ENCODE data around the gene CR2.

Gene CR2

DNA sequence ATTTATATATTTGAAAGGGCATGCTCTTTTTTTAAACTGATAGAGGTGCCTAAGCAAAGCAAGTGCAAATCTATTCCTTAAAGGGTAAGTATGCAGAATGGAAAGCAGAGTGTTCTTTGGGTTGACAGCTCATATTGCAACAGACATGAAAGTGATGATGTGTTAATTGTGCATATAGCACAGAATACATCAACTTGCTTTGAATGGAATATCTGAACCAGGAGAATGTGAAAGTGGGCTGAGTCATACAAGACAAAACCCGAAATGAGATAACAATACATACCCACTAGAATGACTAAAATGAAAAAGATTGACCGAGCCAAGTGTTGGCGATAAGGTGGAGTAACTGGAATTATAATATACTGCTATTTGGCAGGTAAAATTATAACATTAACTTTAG is 46.2 kb downstream of the CR2 start:
- no peak overlapping the region for H3K27ac ChIP-seq
- no peak for DNase-seq (ENCODE audit: low spot score)
- TF ChIP-seq, protein P1, sequence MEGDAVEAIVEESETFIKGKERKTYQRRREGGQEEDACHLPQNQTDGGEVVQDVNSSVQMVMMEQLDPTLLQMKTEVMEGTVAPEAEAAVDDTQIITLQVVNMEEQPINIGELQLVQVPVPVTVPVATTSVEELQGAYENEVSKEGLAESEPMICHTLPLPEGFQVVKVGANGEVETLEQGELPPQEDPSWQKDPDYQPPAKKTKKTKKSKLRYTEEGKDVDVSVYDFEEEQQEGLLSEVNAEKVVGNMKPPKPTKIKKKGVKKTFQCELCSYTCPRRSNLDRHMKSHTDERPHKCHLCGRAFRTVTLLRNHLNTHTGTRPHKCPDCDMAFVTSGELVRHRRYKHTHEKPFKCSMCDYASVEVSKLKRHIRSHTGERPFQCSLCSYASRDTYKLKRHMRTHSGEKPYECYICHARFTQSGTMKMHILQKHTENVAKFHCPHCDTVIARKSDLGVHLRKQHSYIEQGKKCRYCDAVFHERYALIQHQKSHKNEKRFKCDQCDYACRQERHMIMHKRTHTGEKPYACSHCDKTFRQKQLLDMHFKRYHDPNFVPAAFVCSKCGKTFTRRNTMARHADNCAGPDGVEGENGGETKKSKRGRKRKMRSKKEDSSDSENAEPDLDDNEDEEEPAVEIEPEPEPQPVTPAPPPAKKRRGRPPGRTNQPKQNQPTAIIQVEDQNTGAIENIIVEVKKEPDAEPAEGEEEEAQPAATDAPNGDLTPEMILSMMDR (conservative IDR thresholded peaks at IDR 0.05; ENCODE audit: low read depth) = no peak
- POLR2A ChIA-PET (ENCODE audit: low non-redundant PET) = no interaction called here
- CTCF ChIA-PET = interaction anchor here (0.6 to 1.5 kb wide), 4 partner anchors 46 to 314 kb away, joined by 3 to 14 read pairs (median 5); partner anchors contain the start of gene CR2

DNA sequence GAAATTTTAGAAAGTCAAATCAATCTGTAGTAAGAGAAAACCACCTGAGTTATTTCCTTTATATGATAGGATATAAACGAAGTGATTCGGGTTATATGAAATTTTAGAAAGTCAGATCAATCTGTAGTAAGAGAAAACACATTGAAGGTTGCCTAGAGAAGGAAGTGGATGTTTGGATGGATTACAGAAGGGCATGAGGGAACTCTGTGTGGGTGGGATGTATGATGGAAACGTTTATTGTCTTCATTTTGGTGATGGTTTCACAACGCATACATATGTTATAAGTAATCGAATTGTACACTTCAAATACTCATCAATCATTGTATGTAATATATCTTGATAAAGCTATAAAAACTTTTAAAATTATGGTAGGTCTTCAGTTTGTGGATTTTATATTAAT is 46.9 kb downstream of the CR2 start:
- DNase-seq (ENCODE audit: low spot score) = no peak
- no peak overlapping the region for H3K27ac ChIP-seq
- ChIA-PET CTCF (no interaction called here), POLR2A (ENCODE audit: low non-redundant PET) (no interaction called here)
- TF ChIP-seq, protein P1 (conservative IDR thresholded peaks at IDR 0.05; ENCODE audit: low read depth) = no peak

DNA sequence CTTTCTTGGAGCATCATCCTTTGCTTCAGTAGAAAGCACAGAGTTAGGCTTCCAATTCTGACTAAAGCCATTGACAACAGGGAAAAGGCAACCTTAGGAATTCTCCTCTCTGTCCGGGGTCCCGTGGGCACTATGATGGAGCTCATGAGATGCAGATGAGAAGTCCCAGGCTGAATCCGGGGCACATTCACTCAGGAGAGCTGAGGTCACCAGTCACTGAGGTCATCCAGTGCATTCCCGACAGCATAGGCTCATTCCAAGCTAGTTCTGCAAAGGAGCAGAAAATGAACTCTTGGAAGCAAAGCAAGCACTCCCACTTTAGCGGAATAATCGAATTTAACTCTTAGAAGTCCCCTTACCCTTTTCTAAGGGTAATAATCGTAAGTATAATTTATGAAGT is 48.6 kb downstream of the CR2 start:
- DNase-seq (ENCODE audit: low spot score) = no peak
- H3K27ac ChIP-seq = no peak overlapping the region
- TF ChIP-seq, protein P1 (conservative IDR thresholded peaks at IDR 0.05; ENCODE audit: low read depth) = no peak
- ChIA-PET POLR2A (ENCODE audit: low non-redundant PET) (no interaction called here), CTCF (no interaction called here)

DNA sequence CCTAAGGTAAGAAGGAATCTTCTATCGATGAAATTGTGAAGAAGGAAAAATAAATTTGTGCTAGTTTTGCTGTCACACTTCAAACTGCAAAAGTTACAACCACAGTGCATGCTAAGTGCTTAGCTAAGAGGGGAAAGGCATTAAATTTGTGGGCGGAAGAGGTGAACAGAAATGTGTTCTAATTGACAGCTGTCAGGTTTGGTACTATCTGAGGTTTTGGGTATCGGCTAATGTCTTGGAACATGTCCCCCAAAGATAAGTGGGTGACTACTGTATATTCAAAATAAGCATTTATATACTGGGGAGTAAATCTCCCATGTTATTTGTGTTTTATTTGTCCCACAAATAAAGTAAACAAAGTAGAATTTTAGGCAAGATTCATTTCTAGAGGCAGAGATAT is 49.8 kb downstream of the CR2 start:
- ChIA-PET POLR2A (ENCODE audit: low non-redundant PET) (no interaction called here), CTCF (interaction anchor here (1.3 kb wide), 1 partner anchor 99 kb away, joined by 7 read pairs; no protein-coding TSS in a partner anchor)
- no peak overlapping the region for H3K27ac ChIP-seq
- TF ChIP-seq, protein P1 (conservative IDR thresholded peaks at IDR 0.05; ENCODE audit: low read depth) = no peak
- DNase-seq (ENCODE audit: low spot score) = no peak

DNA sequence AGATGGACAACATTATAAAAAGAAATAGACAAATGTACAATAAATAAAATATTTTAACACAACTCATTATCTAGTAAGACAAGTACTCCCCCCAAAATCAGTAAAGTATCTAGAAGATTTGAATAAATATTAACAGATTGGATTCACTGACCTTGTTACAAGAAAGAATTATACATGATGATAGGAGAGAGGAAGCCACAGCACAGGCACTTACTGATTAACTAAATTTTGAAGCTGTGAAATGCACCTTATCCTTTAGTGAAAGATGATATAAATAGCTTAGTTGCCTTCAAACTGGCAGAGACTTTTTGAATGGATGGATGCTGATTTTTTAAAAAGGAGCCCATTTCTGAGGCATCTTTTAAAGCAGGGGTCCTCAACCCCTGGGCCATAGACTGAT is 50.3 kb downstream of the CR2 start:
- TF ChIP-seq, protein P1 (conservative IDR thresholded peaks at IDR 0.05; ENCODE audit: low read depth) = no peak
- ChIA-PET POLR2A (ENCODE audit: low non-redundant PET) (no interaction called here), CTCF (interaction anchor here (0.6 to 1.3 kb wide), 2 partner anchors 100 to 428 kb away, joined by 3 to 7 read pairs; no protein-coding TSS in a partner anchor)

DNA sequence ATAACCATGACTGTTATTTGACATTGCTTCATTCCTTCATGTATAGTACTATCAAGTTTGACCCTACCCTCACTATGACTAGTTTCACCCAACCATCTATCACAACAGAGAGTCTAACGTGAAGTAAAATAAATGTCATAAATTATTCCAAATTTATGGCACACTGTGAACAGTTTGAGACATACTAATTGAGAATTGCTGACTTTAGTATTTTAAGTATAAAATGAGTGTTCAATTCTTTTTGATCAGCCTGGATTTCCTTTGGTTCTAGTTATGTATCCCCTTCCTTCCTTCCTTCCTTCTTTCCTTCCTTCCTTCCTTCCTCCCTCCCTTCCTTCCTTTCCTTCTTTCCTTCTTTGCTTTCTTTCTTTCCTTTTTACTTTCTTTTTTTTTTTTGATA is 56.3 kb downstream of the CR2 start:
- ChIA-PET POLR2A (ENCODE audit: low non-redundant PET) (no interaction called here), CTCF (interaction anchor here (1.5 kb wide), 1 partner anchor 12 kb away, joined by 8 read pairs; no protein-coding TSS in a partner anchor)
- TF ChIP-seq, protein P1 (conservative IDR thresholded peaks at IDR 0.05; ENCODE audit: low read depth) = no peak
- no peak for DNase-seq (ENCODE audit: low spot score)
- H3K27ac ChIP-seq = no peak overlapping the region

More for the DNA sequence above, 50.3 kb downstream of the CR2 start:
- no peak for DNase-seq (ENCODE audit: low spot score)
- H3K27ac ChIP-seq = no peak overlapping the region

DNA sequence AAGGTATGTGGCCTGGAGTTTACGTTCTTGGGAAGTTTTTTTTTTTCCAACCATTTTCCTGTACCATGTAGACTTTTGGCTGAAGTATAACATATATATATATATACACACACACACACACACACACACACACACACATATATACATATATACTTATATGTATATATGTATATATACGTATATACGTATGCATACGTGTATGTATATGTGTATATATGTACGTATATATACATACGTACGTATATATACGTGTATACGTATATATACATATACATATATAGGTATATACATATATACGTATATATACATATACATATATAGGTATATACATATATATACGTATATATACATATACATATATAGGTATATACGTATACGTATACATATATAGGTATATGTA is 60.8 kb downstream of the CR2 start:
- ChIA-PET CTCF (no interaction called here), POLR2A (ENCODE audit: low non-redundant PET) (no interaction called here)
- H3K27ac ChIP-seq = no peak overlapping the region
- DNase-seq (ENCODE audit: low spot score) = no peak
- TF ChIP-seq, protein P1 (conservative IDR thresholded peaks at IDR 0.05; ENCODE audit: low read depth) = no peak
